ENCODE results near the gene USH2A.

USH2A gene

GRCh38 chr1:215932558-215932957 lies 490.7 kb downstream of the USH2A start:
- DNase-seq (ENCODE audit: low read depth): no peak

DNA sequence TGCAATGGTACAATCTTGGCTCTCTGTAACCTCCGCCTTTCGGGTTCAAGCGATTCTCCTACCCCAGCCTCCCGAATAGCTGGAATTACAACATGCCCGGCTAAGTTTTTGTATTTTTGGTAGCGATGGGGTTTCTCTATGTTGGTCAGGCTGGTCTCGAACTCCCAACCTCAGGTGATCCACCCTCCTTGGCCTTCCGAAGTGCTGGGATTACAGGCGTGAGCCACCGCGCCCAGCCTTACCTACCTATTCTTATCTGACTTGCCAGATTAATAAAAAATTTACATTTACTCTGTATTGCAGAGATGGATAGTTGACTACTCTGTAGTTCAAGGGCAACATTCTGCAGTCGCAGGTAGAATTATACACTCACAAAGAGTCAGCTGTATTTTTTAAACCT lies 496.6 kb downstream of the USH2A start:
- DNase-seq (ENCODE audit: low read depth): no peak

GRCh38 chr1:215923129-215923824 lies 500.0 kb downstream of the USH2A start:
- no peak for DNase-seq (ENCODE audit: low read depth)

DNA sequence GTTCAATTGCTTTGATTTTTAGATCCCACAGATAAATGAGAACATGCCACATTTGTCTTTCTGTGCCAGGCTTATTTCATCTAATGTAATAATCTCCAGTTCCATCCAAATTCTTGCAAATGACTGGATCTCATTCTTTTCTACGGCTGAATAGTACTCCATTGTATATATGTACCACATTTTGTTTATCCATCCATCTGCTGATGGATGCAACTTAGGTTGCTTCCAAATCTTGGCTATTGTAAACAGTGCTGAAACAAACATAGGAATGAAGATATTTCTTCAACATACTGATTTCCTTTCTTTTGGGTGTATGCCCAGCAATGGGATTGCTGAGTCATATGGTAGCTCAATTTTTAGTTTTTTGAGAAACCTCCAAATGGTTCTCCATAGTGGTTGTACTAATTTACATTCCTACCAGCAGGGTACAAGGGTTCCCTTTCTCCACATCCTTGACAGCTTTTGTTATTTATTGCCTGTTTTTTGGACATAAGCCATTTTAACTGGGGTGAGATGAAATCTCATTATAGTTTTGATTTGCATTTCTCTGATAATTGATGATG lies 511.8 kb downstream of the USH2A start:
- DNase-seq (ENCODE audit: low read depth): no peak

- no peak for DNase-seq (ENCODE audit: low read depth)
Observed at GRCh38 chr1:215905493-215906115, 517.6 kb downstream of the USH2A start.

GRCh38 chr1:215900684-215901083 lies 522.6 kb downstream of the USH2A start:
- no peak for DNase-seq (ENCODE audit: low read depth)

DNA sequence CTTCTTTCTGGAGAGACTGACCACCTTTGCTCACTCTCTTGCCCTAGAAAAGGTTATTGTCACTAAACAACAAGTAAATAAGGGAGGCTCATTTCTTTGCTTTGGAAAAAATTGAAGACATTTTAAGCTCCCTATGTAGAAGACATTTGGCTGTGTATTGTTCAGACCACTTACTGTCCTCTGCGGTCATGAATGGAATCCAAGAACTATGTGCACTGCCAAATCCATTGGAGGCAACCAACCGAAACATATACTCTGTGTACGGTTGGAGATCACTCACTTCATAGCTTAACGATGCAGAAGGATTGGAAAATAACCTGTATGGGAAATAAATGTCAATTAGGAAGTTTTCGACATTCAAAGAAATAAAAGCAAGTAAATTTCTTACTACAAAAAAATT lies 523.3 kb downstream of the USH2A start:
- no peak for DNase-seq (ENCODE audit: low read depth)

- DNase-seq (ENCODE audit: low read depth): no peak
Observed at GRCh38 chr1:215895893-215896292, 527.4 kb downstream of the USH2A start.

- DNase-seq (ENCODE audit: low read depth): no peak
Observed at GRCh38 chr1:215895276-215895675, 528.0 kb downstream of the USH2A start.

DNA sequence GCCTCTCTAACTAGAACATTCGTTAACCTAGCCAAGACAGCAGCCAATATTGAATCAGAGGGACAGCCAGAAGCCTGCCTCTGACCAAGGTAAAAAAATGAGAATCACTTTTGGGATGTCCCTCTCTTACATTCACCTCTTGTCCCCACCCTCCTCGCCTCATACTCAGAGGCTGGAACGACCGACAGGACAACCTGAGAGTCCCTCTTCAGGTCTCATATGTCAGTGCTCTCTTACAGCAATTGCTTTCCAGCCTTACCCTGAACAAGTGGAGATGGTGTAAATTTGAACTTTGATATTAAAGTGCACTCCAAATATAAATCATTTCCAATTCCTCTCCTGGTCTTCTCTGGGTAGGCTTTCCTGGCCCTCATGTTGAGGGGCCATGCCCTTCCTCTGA lies 528.6 kb downstream of the USH2A start:
- no peak for DNase-seq (ENCODE audit: low read depth)

DNA sequence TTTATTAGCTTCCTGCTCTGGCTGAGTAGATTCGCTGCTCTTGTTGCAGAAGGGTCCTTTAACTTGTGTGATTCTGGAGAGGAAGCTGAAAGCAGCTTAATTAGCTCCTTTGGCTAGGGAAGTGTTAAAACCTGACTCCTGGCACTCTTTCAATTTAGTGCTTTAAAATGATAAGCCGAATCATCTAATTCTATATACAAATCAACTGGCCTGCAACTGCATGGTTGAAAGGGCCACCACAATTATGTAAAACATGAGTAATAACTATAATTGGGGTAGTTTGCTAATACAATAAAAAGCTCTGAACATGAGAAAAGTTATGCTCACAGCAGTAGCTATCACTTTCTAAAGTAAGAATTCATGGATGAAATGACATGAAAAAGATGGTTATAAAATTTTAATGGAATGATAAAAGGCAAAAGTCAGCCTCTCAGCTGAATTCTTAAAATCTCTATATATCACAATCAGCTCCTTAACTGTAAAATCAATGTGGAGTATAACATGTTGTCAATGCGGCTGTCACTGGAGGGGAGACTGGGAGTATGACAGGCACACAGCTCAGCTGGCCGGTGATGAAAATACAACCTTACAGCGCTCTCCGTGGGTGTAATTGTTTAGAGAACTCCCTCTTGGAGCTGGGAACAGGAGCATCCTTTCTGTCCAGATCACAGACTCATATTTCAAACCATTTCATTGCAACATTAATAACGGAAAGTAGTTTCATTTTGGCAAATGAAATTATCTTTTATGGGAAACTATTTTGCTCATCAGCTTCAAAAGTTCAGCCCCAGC lies 531.8 kb downstream of the USH2A start:
- no peak for DNase-seq (ENCODE audit: low read depth)

DNA sequence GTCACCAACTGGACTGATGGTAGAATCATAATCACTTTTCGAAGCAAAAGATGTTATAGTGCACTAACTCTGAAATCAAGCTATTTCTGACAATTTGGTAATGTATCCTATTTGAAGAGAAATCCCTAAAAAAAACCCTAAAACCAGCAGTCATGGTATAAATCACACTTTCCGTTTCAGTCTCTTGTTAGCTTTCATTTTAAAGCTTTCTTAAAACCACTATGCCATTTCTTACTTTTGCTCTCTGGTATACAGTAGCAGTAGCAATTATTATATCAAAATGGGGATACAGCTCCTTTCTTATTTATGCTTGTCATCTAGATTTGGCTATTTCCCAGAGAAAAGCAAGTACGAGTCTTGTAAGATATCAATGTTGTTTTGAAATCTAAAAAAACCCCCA lies 532.8 kb downstream of the USH2A start:
- no peak for DNase-seq (ENCODE audit: low read depth)

- no peak for DNase-seq (ENCODE audit: low read depth)
Observed at GRCh38 chr1:215889871-215890270, 533.4 kb downstream of the USH2A start.

DNA sequence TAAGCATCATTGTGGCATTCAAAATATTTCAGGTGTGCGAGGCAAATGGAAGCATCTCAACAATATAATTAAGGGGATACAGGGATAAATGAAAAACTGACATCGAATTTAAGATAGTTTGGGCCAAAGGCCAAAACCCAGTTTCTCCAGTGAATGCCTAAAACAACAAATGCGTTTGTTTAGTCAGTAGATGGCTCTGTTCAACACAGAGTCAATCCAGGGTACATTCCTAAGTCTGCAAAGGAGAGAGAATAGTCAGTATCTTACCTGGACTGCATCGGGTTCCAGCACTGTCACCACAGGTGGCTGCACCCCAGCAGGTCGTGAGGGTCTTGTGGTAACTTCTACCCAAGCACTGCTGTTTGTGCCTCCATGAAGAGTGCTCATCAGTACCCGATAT lies 535.1 kb downstream of the USH2A start:
- DNase-seq (ENCODE audit: low read depth): no peak

- no peak for DNase-seq (ENCODE audit: low read depth)
Observed at GRCh38 chr1:215887627-215888026, 535.6 kb downstream of the USH2A start.

DNA sequence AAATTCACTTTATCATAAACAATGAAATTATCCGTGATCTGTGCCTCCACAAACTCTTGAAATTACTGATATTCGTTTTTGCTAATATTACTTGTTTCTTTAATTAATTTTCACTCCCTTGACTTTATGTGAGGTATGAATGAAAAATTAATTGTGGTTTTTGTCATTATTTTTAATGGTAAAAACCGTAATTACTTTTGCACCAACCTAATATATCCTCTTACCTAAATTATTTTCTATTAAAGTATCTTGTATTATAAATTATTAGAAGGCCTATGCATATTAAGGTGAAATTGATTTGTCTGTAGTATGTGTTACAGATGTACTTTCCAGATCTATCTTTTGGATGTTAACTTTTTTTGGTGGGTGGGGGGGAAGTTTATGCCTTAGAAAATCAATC lies 540.2 kb downstream of the USH2A start:
- no peak for DNase-seq (ENCODE audit: low read depth)

DNA sequence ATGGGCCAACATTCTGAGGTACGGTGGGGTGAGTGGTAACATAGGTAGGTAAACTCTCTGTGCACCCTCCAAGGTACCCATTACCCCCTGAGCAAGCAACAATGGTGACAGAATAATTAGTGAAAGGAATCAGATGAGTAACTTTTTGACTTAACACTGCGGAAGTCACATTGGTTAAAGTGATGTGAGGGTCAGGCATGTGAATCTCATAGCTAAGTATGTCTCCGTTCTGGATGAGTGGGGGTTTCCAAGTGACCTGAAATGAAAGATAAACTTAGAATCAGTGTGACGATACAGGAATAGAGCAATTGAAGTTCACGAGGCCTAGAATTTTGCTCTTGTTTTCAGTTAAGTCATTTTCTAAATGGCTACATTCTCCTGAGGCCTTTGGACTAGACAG lies 544.4 kb downstream of the USH2A start:
- no peak for DNase-seq (ENCODE audit: low read depth)

- no peak for DNase-seq (ENCODE audit: low read depth)
Observed at GRCh38 chr1:215878128-215878527, 545.1 kb downstream of the USH2A start.

- no peak for DNase-seq (ENCODE audit: low read depth)
Observed at GRCh38 chr1:215877452-215877951, 545.7 kb downstream of the USH2A start.

DNA sequence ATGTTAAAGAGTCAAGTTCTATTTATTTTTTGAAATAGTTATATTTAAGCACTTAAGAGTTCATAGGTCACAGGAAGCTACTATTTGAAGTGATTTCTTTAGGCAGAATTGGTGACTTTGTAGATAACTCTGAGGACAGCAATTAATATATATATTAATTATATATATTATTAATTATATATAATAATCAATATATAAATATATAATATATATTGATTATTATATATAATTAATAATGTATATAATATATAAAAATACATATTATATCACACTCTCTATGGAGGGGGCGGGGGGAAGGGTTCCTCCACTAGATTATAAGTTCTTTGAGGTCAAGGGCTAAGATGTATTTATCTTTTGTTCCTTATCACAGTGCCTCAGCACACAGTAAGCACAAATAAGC lies 547.5 kb downstream of the USH2A start:
- DNase-seq (ENCODE audit: low read depth): no peak

DNA sequence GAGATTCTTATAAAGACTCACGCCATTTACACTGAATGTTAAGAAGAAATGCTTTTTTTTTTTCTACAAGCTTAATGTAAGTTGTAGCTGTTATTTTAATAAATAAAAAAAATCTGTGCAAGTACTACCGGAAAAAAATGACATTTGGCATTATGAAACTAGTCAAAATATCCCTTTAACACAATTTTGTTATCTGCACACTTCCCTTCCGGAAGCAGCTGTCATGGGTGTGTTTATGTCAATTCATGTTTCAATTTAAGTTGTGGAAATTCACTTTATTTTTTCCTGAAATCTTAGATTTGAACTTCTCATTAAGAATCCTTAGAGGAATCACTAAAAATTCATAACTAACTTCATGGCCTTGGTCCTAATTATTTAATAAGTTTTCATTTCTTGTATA lies 548.0 kb downstream of the USH2A start:
- no peak for DNase-seq (ENCODE audit: low read depth)

- DNase-seq (ENCODE audit: low read depth): no peak
Observed at GRCh38 chr1:215872658-215873057, 550.6 kb downstream of the USH2A start.

DNA sequence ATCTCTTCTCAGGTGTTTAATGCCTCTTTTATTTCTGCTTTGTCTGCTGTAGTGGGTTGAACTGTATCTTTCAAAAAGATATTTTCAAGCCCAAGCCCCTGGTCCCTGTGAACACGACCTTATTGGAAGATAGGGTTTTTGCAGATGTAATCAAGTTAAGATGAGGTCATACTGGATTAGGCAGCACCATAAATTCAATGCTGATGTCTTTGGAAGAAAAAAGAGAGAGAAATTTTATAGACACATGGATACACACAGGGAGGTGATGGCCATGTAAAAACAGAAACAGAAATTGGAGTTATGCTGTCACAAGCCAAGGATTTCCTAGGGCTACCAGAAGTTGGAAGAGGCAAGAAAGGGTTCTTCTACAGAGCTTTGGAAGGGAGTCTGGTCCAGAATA lies 554.7 kb downstream of the USH2A start:
- DNase-seq (ENCODE audit: low read depth): no peak
